Trophoblast cell (in vitro differentiated cells and primary cell): Measurements from ENCODE around the gene YY1.
A peak's percentile ranks its signal among the peaks of the same experiment; 100 is the strongest.

ENCODE experiments used
- DNase-seq, 2 donors: peaks; one replicate each; pipeline ENCODE4 v3.0.0-alpha.2; 2016
- H2AFZ ChIP-seq: 2 replicates; pipeline ENCODE4 v1.6.1; 2013; ENCODE audit warnings: low read length, moderate library complexity, mild to moderate bottlenecking; ENCODE audit not compliant: insufficient read depth, poor library complexity
- H2AK5ac ChIP-seq: 2 replicates; pipeline ENCODE4 v1.6.1; 2013; ENCODE audit warnings: mild to moderate bottlenecking, low read length
- H2BK120ac ChIP-seq: 2 replicates; pipeline ENCODE4 v1.6.1; 2013; ENCODE audit warnings: low read length, mild to moderate bottlenecking, moderate library complexity; ENCODE audit not compliant: insufficient read depth, poor library complexity
- H2BK12ac ChIP-seq: 2 replicates; pipeline ENCODE4 v1.6.1; 2013; ENCODE audit warnings: mild to moderate bottlenecking, low read length, moderate library complexity
- H2BK5ac ChIP-seq: 2 replicates; pipeline ENCODE4 v1.6.1; 2013; ENCODE audit warnings: low read length, low read depth, moderate library complexity, mild to moderate bottlenecking; ENCODE audit not compliant: poor library complexity
- H3K14ac ChIP-seq: 2 replicates; pipeline ENCODE4 v1.6.1; 2013; ENCODE audit warnings: mild to moderate bottlenecking, low read length
- H3K18ac ChIP-seq: 2 replicates; pipeline ENCODE4 v1.6.1; 2013; ENCODE audit warnings: mild to moderate bottlenecking, low read length
- H3K23ac ChIP-seq: 2 replicates; pipeline ENCODE4 v1.6.1; 2013; ENCODE audit warnings: low read length
- H3K27ac ChIP-seq: 2 replicates; pipeline ENCODE4 v1.5.1; 2013; ENCODE audit warnings: low read depth, mild to moderate bottlenecking, inconsistent platforms, low read length, moderate library complexity
- H3K27me3 ChIP-seq: 2 replicates; pipeline ENCODE4 v1.6.1; 2013; ENCODE audit warnings: inconsistent platforms, mild to moderate bottlenecking, low read length, moderate library complexity; ENCODE audit not compliant: insufficient read depth
- H3K36me3 ChIP-seq, 2 experiments: 1 replicate in 1 of 2; 2 replicates in 1 of 2; pipeline ENCODE4 v1.6.1; 2013; ENCODE audit warnings: low read length in 2 of 2, mild to moderate bottlenecking in 2 of 2, moderate library complexity in 1 of 2; ENCODE audit not compliant: insufficient read depth in 2 of 2, control insufficient read depth in 1 of 2
- H3K4ac ChIP-seq: 2 replicates; pipeline ENCODE4 v1.6.1; 2013; ENCODE audit warnings: low read depth, mild to moderate bottlenecking, low read length, moderate library complexity
- H3K4me1 ChIP-seq, 2 experiments: 1 replicate in 1 of 2; 2 replicates in 1 of 2; pipeline ENCODE4 v1.6.1; 2013; ENCODE audit warnings: low read length in 2 of 2, mild to moderate bottlenecking in 2 of 2, moderate library complexity in 1 of 2; ENCODE audit not compliant: insufficient read depth in 2 of 2, control insufficient read depth in 1 of 2
- H3K4me2 ChIP-seq: 2 replicates; pipeline ENCODE4 v1.6.1; 2013; ENCODE audit warnings: inconsistent platforms, mild to moderate bottlenecking, low read length, moderate library complexity
- H3K4me3 ChIP-seq: 2 replicates; pipeline ENCODE4 v1.5.1; 2013; ENCODE audit warnings: mild to moderate bottlenecking, low read depth, low read length, inconsistent platforms
- H3K79me1 ChIP-seq: one replicate; pipeline ENCODE4 v1.6.1; 2013; ENCODE audit warnings: low read length
- H3K79me2 ChIP-seq: 2 replicates; pipeline ENCODE4 v1.6.1; 2013; ENCODE audit warnings: low read length, mild to moderate bottlenecking; ENCODE audit not compliant: control insufficient read depth, insufficient read depth, poor library complexity
- H3K9ac ChIP-seq: 2 replicates; pipeline ENCODE4 v1.6.1; 2013; ENCODE audit warnings: mild to moderate bottlenecking, low read length
- H3K9me3 ChIP-seq: 2 replicates; pipeline ENCODE4 v1.6.1; 2013; ENCODE audit warnings: low read depth, mild to moderate bottlenecking, control low read depth, inconsistent platforms, low read length; ENCODE audit not compliant: insufficient read depth
- H4K12ac ChIP-seq: 2 replicates; pipeline ENCODE4 v1.6.1; 2013; ENCODE audit warnings: low read depth, mild to moderate bottlenecking, low read length, moderate library complexity
- H4K8ac ChIP-seq: 2 replicates; pipeline ENCODE4 v1.6.1; 2013; ENCODE audit warnings: low read depth, mild to moderate bottlenecking, low read length, moderate library complexity
- H4K91ac ChIP-seq: one replicate; pipeline ENCODE4 v1.6.1; 2013; ENCODE audit warnings: low read depth, mild to moderate bottlenecking, low read length, moderate library complexity
- WGBS: extraction: QIAGEN DNeasy Blood & Tissue Kit; methylation state at CpG from one replicate; pipeline ENCODE4 v1.1.7; 2013; ENCODE audit warnings: missing lambda C conversion rate; ENCODE audit not compliant: insufficient read length, insufficient coverage; ENCODE audit errors: extremely low coverage; 5-methylcytosine and 5-hydroxymethylcytosine counted together

YY1 gene

DNA sequence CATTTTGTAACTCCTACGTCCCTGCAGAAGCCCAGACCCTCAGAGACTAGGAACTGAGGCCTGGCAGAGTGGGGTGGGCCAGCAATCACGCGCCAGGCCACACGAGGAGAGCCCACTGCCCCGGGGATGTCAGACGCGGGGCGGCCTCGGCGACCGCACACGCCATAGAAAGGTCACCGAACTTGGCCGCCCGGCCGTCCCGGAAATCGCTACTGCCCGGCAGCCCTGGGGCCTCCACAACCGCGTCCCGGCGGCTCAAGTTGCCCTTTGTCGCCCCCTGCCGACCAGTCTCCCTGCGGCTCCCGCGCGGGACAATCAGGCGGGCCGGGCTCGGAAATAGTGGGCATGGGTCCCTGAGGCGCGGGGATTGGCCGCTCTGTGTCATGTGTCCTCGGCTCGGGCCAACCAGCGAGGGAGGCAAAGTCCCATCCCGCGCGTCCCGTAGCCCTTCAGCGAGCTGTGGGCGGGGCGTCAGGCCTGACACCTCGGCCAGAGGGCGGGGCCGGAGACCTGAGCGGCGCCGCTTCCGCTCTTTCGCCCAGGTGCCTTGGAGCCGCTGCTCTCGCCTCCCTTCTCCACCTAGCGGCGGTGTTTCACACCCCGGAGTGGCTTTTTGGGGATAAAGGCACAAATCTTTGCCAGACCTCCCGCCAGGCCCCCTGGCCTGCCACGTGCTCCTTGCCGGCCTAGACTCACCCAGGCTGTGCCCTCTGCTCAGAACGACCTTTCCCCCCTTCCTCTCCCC is 46.1 kb upstream of the YY1 start:
- peak overlapping the region; percentile 68 for H2BK12ac ChIP-seq
- H3K79me1 ChIP-seq: peaks cover 6% of the 10 kb centered on the region
- no CpG with 5 or more reads among the region's 62 CpGs for WGBS
- H3K27ac ChIP-seq: no peak overlapping the region
- peaks cover 2% of the 10 kb centered on the region for H3K79me2 ChIP-seq
- H3K27me3 ChIP-seq: no peaks in the 10 kb centered on the region
- peak overlapping the region; percentile 94 for H4K91ac ChIP-seq
- peak overlapping the region; percentile 51 for H3K4me3 ChIP-seq
- H3K18ac ChIP-seq: peak overlapping the region; percentile 93
- peaks cover 9 to 10% of the 10 kb centered on the region in 2 experiments for H3K4me1 ChIP-seq
- H3K9me3 ChIP-seq: no peaks in the 10 kb centered on the region
- H2BK5ac ChIP-seq: peak overlapping the region; percentile 29
- H3K4me2 ChIP-seq: peak overlapping the region; percentile 68
- H2AFZ ChIP-seq: peak overlapping the region; percentile 90
- H3K14ac ChIP-seq: peak overlapping the region; percentile 86
- H3K36me3 ChIP-seq: no peaks in the 10 kb centered on the region
- H3K23ac ChIP-seq: no peak overlapping the region
- peak; percentile 100 for DNase-seq
- H4K12ac ChIP-seq: peak overlapping the region; percentile 95
- H2AK5ac ChIP-seq: peak overlapping the region; percentile 74
- H3K4ac ChIP-seq: peak overlapping the region; percentile 65
- peak overlapping the region; percentile 96 for H4K8ac ChIP-seq
- H2BK120ac ChIP-seq: peak overlapping the region; percentile 75
- H3K9ac ChIP-seq: peak overlapping the region; percentile 25

DNA sequence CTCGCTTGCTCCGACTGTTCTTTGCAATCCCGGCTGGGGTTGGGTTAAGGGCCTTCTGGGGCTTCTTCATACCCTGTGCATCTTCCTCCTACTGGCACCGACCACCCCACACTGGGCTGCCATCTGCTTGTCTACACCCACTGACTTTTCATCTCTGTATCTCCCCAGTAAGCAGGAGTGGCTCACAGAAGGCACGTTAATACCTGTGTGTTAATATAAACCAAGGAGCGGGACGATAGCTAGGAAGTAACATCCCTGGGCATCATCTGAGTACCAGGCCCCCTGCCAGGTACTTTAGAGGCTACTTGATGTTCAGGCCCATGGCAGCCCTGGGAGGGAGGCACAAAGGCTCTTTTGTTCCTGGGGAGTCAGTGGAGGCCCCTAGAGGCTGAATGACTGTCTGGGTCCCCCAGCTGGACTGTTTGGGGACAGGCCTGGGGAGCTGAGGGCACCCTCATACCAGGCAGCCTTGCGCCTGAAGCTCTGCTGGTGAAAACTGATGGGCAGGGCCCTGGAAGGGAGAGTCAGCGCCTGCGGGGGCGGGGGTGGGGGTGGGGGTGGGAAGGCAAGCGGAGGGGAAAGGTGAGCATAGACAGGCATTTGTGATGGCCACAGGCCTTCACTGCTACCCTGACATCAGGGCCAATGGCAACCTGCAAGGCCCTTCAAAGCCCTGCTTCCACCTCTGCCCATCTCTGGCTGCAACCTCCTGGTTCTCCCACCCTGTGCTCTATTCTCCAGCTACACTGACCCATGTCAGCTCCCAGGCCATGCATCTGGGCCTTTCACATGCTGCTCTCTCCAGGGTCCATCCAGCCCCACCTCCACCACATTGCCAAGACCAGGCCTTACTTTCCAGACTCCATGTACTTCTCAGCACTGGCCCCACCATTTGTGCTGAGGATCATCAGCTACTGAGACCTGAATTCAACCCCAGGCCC is 45.3 kb upstream of the YY1 start:
- Histone ChIP-seq H3K23ac (no peak overlapping the region), H2BK120ac (peak overlapping the region; percentile 74), H3K27ac (no peak overlapping the region), H4K8ac (peak overlapping the region; percentile 94), H3K27me3 (no peaks in the 10 kb centered on the region), H3K4me1 (peaks cover 9 to 10% of the 10 kb centered on the region in 2 experiments), H3K4me3 (no peak overlapping the region), H3K79me1 (peaks cover 6% of the 10 kb centered on the region), H4K91ac (peak overlapping the region; percentile 84), H3K36me3 (no peaks in the 10 kb centered on the region), H3K9me3 (no peaks in the 10 kb centered on the region), H2AFZ (peak overlapping the region; percentile 90), H3K4me2 (peak overlapping the region; percentile 68), H2BK5ac (peak overlapping the region; percentile 29), H3K9ac (no peak overlapping the region), H3K79me2 (peaks cover 2% of the 10 kb centered on the region), H3K18ac (peak overlapping the region; percentile 70), H2AK5ac (peak overlapping the region; percentile 60), H3K14ac (peak overlapping the region; percentile 85), H2BK12ac (peak overlapping the region; percentile 68), H4K12ac (peak overlapping the region; percentile 95), H3K4ac (peak overlapping the region; percentile 32)
- no CpG with 5 or more reads among the region's 12 CpGs for WGBS
- no peak for DNase-seq

DNA sequence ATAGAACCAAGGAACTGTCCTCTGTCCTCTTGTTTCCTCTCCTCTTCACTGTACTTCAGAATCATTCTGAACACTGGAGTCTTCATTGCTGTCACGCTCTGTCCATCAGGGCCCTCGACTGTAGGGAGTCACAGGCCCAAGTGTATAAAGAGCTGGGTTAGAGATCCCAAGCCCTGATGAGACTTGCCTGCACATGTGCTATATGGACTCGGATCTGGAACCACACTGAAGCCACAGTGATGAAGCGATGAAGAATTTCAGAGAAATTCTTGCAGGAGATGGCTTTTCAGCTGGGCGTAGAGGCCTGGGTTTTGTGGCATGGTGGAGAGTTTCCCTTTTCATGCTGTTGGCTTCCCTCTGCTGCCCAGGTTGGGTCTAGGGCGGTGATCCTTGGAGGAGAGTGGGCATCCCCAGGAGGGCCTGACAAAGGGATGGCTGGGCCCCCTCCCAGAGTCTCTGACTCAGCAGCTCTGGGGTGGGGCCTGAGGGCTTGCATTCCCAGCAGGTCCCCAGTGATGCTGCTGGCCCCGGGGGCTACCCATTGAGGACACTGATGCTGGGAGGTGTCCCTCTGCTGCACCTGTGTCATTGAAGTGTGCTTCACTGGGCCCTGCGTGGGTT is 39.6 kb upstream of the YY1 start:
- no peak overlapping the region for H2AK5ac ChIP-seq
- no peaks in the 10 kb centered on the region for H3K36me3 ChIP-seq
- WGBS: no CpG with 5 or more reads among the region's 8 CpGs
- H3K27ac ChIP-seq: no peak overlapping the region
- no peak overlapping the region for H3K18ac ChIP-seq
- H3K79me2 ChIP-seq: no peaks in the 10 kb centered on the region
- peak in 1 of 2 donors; percentile 47 for DNase-seq
- no peaks in the 10 kb centered on the region for H3K4me1 ChIP-seq
- no peaks in the 10 kb centered on the region for H3K27me3 ChIP-seq
- no peak overlapping the region for H3K14ac ChIP-seq
- no peak overlapping the region for H3K4me2 ChIP-seq
- no peak overlapping the region for H2BK12ac ChIP-seq
- H3K4ac ChIP-seq: no peak overlapping the region
- no peak overlapping the region for H3K23ac ChIP-seq
- no peak overlapping the region for H2BK120ac ChIP-seq
- no peaks in the 10 kb centered on the region for H3K79me1 ChIP-seq
- H2BK5ac ChIP-seq: no peak overlapping the region
- no peak overlapping the region for H4K91ac ChIP-seq
- no peak overlapping the region for H3K4me3 ChIP-seq
- no peak overlapping the region for H2AFZ ChIP-seq
- no peaks in the 10 kb centered on the region for H3K9me3 ChIP-seq
- H4K8ac ChIP-seq: no peak overlapping the region
- no peak overlapping the region for H4K12ac ChIP-seq
- no peak overlapping the region for H3K9ac ChIP-seq

DNA sequence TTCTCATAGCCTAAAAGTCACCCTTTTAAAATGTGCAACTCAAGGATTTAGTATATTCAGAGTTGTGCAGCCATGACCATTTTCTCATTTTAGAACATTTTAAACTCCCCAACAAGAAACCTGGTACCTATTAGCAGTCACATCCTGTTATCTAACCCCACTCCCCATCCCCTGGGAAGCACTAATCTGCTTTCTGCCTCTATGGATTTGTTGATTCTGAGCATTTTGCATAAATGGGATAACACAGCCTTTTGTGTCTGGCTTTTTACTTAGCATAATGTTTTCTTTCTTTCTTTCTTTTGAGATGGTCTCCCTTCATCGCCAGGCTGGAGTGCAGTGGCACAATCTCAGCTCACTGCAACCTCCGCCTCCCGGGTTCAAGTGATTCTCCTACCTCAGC is 38.6 kb upstream of the YY1 start:
- H3K4me2 ChIP-seq: no peak overlapping the region
- H3K14ac ChIP-seq: no peak overlapping the region
- no peak overlapping the region for H3K18ac ChIP-seq
- no peak overlapping the region for H3K27ac ChIP-seq
- no CpG with 5 or more reads among the region's 3 CpGs for WGBS
- H2BK5ac ChIP-seq: no peak overlapping the region
- H3K79me2 ChIP-seq: no peaks in the 10 kb centered on the region
- H3K9ac ChIP-seq: no peak overlapping the region
- no peak overlapping the region for H3K4me3 ChIP-seq
- no peaks in the 10 kb centered on the region for H3K79me1 ChIP-seq
- no peak overlapping the region for H2AK5ac ChIP-seq
- H3K23ac ChIP-seq: no peak overlapping the region
- H3K36me3 ChIP-seq: no peaks in the 10 kb centered on the region
- H3K9me3 ChIP-seq: no peaks in the 10 kb centered on the region
- H2AFZ ChIP-seq: no peak overlapping the region
- DNase-seq: no peak
- no peaks in the 10 kb centered on the region for H3K4me1 ChIP-seq
- no peaks in the 10 kb centered on the region for H3K27me3 ChIP-seq
- no peak overlapping the region for H4K8ac ChIP-seq
- no peak overlapping the region for H2BK120ac ChIP-seq
- H2BK12ac ChIP-seq: no peak overlapping the region
- H4K12ac ChIP-seq: no peak overlapping the region
- H3K4ac ChIP-seq: no peak overlapping the region
- H4K91ac ChIP-seq: no peak overlapping the region
